ENCODE measurements around the gene SCAP.

SCAP gene

DNA sequence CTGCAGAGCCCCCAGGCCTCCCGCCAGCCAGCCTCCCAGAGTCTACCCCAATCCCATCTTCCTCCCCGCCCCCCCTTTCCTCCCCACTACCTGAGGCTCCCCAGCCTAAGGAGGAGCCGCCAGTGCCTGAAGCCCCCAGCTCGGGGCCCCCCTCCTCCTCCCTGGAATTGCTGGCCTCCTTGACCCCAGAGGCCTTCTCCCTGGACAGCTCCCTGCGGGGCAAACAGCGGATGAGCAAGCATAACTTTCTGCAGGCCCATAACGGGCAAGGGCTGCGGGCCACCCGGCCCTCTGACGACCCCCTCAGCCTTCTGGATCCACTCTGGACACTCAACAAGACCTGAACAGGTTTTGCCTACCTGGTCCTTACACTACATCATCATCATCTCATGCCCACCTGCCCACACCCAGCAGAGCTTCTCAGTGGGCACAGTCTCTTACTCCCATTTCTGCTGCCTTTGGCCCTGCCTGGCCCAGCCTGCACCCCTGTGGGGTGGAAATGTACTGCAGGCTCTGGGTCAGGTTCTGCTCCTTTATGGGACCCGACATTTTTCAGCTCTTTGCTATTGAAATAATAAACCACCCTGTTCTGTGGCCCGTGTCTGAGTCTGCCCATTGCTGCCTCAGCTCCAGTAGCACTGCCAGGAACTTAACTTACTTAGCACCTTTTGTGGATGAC lies 62.8 kb downstream of the SCAP start:
- peak; percentile 31 for DNase-seq

DNA sequence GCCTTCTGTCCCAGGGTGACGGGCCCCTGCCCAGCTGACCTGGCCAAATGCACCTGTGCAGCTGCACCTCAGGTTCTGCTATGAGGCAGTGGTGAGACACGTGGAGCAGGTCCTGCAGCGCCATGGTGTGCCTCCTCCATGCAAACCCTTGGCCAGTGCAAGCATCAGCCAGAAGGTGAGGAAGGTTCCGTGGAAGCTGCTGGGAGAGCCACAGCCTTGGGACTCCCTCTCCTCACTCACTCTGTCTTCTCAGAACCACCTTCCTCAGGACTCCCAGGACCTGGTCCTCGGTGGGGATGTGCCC lies 63.3 kb downstream of the SCAP start:
- no peak for DNase-seq

- peak; percentile 34 for DNase-seq
Observed at GRCh38 chr3:47411696-47412452, 63.9 kb downstream of the SCAP start.

DNA sequence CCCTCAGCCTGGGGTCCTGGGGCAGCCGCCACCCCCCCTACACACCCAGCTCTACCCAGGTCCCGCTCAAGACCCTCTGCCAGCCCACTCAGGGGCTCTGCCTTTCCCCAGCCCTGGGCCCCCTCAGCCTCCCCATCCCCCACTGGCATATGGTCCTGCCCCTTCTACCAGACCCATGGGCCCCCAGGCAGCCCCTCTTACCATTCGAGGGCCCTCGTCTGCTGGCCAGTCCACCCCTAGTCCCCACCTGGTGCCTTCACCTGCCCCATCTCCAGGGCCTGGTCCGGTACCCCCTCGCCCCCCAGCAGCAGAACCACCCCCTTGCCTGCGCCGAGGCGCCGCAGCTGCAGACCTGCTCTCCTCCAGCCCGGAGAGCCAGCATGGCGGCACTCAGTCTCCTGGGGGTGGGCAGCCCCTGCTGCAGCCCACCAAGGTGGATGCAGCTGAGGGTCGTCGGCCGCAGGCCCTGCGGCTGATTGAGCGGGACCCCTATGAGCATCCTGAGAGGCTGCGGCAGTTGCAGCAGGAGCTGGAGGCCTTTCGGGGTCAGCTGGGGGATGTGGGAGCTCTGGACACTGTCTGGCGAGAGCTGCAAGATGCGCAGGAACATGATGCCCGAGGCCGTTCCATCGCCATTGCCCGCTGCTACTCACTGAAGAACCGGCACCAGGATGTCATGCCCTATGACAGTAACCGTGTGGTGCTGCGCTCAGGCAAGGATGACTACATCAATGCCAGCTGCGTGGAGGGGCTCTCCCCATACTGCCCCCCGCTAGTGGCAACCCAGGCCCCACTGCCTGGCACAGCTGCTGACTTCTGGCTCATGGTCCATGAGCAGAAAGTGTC lies 64.7 kb downstream of the SCAP start:
- peak; percentile 34 for DNase-seq

- DNase-seq: no peak
Observed at GRCh38 chr3:47410417-47410720, 65.4 kb downstream of the SCAP start.

GRCh38 chr3:47409688-47410416 lies 65.9 kb downstream of the SCAP start:
- DNase-seq: no peak

- no peak for DNase-seq
Observed at GRCh38 chr3:47409284-47409683, 66.5 kb downstream of the SCAP start.

DNA sequence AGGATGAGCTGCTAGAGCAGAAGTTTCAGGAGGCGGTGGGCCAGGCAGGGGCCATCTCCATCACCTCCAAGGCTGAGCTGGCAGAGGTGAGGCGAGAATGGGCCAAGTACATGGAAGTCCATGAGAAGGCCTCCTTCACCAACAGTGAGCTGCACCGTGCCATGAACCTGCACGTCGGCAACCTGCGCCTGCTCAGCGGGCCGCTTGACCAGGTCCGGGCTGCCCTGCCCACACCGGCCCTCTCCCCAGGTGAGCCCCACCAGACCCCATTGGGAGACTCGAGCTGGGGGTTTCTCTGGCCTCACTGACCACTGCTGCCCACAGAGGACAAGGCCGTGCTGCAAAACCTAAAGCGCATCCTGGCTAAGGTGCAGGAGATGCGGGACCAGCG lies 66.9 kb downstream of the SCAP start:
- DNase-seq: no peak

DNA sequence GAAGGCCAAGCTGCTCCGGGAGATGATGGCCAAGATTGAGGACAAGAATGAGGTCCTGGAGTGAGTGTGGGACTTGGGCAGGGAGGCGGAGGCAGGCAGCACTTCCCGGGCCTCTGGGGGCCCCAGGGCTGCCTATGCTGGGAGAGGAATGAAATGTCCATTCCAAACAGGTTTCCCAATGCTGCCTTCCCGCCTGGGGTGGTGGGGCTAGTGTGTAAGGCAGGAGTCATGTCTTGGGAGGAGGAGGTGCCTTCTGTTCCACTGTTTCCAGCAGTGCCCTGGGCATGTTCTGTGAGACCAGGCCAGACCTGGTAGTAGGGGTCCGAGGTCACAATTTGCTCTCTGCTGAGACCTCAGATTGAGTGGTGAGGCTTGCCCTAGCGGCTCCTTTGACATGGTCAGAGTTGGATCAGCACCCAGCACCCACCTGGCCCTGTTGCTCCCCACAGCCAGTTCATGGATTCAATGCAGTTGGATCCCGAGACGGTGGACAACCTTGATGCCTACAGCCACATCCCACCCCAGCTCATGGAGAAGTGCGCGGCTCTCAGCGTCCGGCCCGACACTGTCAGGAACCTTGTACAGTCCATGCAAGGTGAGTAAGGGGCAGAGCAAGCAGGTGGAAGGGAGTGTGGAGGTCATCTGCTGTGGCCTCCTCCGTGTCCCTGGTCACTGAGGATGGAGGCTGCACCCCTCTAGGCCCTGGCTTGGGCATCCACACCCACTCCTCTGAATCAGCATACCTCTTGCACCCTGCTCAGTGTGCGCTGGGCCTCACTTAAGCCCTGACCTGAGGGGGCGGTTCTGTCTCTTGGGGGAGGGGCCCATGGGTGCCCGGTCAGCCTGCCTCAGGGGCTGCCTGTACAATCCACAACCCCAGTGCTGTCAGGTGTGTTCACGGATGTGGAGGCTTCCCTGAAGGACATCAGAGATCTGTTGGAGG lies 67.6 kb downstream of the SCAP start:
- no peak for DNase-seq

DNA sequence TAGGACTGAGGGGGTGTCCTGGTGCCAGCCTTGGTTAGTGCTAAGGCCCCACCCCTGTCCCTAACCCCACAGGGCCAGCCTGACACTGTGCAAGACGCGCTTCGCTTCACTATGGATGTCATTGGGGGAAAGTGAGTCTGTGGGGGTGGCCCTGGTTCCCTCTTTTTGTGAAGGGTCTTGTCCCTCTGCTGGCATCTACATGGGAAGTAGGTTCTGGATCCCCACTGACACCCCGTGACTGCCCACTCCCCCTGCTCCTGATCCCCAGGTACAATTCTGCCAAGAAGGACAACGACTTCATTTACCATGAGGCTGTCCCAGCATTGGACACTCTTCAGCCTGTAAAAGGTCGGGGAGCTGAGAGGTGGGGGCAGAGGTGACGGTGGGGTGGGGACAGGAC lies 68.5 kb downstream of the SCAP start:
- no peak for DNase-seq

DNA sequence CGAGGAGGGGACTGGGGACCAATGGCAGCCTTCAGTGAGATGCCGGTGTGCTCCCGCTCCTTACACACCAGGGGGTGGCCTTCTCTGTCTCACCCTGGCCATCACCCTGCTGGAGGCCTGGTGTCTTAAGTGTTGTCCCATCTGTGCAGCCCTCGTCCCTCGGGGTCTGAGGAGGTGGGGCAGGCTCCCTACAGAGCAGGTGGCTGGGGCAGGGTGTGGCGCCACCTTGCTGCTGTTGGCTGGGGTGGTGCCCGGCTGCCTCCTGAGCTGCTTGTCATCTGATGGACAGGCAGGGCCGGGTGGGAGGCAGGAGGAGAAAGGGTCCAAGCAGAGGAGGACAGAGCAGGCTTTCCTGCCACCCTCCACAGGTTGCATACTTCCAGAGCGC lies 69.0 kb downstream of the SCAP start:
- DNase-seq: peak; percentile 92

- no peak for DNase-seq
Observed at GRCh38 chr3:47405820-47406761, 69.7 kb downstream of the SCAP start.

DNA sequence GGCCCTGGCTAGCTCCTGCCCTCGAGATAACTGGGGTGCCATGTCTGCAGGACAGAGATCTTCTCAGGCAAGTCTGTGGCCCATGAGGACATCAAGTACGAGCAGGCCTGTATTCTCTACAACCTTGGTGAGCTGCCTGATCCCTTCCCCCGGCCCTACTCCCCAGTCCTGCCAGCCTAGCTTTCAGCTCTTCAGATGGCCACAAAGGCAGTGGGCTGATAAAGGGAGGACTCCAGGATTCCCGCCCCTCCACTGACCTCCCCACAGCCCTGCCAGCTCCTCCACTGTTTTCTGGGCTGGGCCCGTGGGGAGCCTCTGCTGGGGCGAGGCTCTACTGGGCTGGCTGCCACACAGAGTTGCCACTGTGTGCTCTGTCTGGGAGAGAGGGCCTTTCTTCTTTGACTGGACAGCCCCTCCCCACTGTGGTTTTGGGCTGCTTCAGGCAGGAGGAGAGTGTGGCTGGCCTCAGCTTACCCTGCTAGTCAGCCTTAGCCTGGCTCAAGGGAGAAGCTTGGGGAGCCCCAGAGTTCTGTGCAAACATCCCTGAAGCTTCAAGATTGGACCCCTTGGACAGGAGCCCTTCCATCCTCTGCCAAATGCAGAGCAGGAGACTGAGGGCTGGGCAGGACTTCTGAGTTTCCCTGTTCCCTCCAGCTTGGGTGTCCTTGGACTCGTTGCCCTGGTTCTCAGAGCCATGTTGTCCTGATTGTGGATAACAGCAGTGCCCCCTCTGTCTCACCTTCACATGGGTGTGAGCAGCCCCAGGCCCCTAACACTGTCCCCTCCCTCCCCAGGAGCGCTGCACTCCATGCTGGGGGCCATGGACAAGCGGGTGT lies 70.6 kb downstream of the SCAP start:
- DNase-seq: no peak

- no peak for DNase-seq
Observed at GRCh38 chr3:47404431-47404876, 71.3 kb downstream of the SCAP start.

GRCh38 chr3:47399531-47400270 lies 76.0 kb downstream of the SCAP start:
- no peak for DNase-seq

- DNase-seq: no peak
Observed at GRCh38 chr3:47399016-47399415, 76.7 kb downstream of the SCAP start.

DNA sequence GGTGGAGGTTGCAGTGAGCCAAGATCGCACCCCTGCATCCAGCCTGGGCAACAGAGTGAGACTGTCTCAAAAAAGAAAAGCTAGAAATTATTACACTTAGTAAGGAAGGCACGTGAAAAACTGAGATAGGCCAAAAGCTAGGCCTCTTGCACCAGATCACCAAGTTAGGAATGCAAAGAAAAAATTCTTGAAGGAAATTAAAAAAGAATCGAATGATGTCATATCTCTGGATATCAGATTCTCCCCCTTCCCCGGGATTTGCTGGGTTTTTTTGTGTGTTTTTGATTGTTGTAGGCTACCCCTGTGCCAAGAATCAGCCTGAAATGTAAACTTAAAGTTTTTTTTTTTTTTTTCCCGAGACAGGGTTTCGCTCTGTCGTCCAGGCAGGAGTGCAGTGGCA lies 77.5 kb downstream of the SCAP start:
- no peak for DNase-seq

DNA sequence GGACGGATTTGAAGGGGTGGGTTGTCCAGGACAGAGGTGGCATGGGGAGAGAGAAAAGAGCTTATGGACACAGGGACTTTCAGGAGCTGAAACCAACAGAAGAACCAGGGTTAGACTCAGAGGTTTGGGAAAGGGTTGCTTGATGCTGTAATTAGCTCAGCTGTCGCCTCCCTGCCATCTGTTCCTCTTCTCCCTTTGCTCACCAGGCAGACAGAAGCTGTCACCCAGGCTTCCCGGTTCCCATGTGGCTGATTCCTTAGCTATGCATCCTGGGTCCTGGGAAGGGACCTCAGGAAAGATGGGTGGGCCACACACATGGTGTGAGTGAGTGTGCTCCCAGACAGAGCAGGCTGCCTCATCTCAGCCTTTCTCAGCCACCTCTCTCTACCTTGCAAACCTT lies 80.9 kb downstream of the SCAP start:
- no peak for DNase-seq

GRCh38 chr3:47394140-47394870 lies 81.4 kb downstream of the SCAP start:
- peak; percentile 28 for DNase-seq

All from 8988T (cell line).